Measurements from ENCODE around the gene EOMES. TPM values are rescaled to one million over a fixed set of nuclear protein-coding genes. Genes with fewer than 3 reads are reported as not detected.

EOMES gene
- total and polyA plus RNA-seq, 2 of the 4 experiments (the other 2 are of a cell fraction), result not detected

GRCh38 chr3:27669591-27669990 is 52.5 kb downstream of the EOMES start:
- H2AK9ac ChIP-seq (replicated peaks; ENCODE audit: low read depth, low read length, poor library complexity), result no peak overlapping the region
- H3K18ac ChIP-seq (ENCODE audit: low read depth, low read length), result no peak overlapping the region
- H3K56ac ChIP-seq (ENCODE audit: extremely low read depth, insufficient read depth, low read length), result no peak overlapping the region
- no peak overlapping the region for H3K9ac ChIP-seq (ENCODE audit: low read depth, low read length)
- intact Hi-C loops (cut with micrococcal nuclease), result no loop called here
- dilution Hi-C loops (cut with HindIII; ENCODE audit: low sequenced_read_pairs, unreplicated experiment), result no loop called here
- TF ChIP-seq CEBPB (IDR thresholded peaks at IDR 0.05; ENCODE audit: low read depth, low read length), result no peak
- TF ChIP-seq MXI1 (IDR thresholded peaks at IDR 0.05; ENCODE audit: borderline replicate concordance, low read depth, low read length), result no peak
- no peak for TF ChIP-seq FOS (IDR thresholded peaks at IDR 0.05; ENCODE audit: low read depth, low read length)
- TF ChIP-seq BHLHE40 (IDR thresholded peaks at IDR 0.05; ENCODE audit: low read depth, low read length), result no peak
- TF ChIP-seq RCOR1 (IDR thresholded peaks at IDR 0.05; ENCODE audit: insufficient replicate concordance, low read length), result no peak
- TF ChIP-seq RAD21 (IDR thresholded peaks at IDR 0.05; ENCODE audit: low read length), result no peak
- no peak overlapping the region for H3K23ac ChIP-seq (ENCODE audit: low read depth, low read length)
- H3K79me1 ChIP-seq (ENCODE audit: low read depth in 1 of 2, low read length in 2 of 2), result no peaks in the 10 kb centered on the region
- no peak overlapping the region for H2BK5ac ChIP-seq (ENCODE audit: low read depth, low read length, poor library complexity, severe bottlenecking)
- H4K5ac ChIP-seq (ENCODE audit: low read depth, low read length), result no peak overlapping the region
- no peak overlapping the region for H3K14ac ChIP-seq (replicated peaks; ENCODE audit: low read depth, low read length)
- in situ Hi-C loops (cut with MboI; ENCODE audit: low sequenced_read_pairs), result no loop called here
- CTCF ChIA-PET, result no interaction called here
- H3K27me3 ChIP-seq (ENCODE audit: control insufficient read depth, insufficient read depth, low read length), result no peaks in the 10 kb centered on the region
- no peak overlapping the region for H2BK120ac ChIP-seq (ENCODE audit: low read depth, low read length)
- no peak overlapping the region for H3K4me3 ChIP-seq (ENCODE audit: insufficient read depth, low read depth, low read length)
- H3K4ac ChIP-seq (ENCODE audit: low read depth, low read length), result no peak overlapping the region
- no TSS peak for BruUV-seq (replicated peaks)
- H2AFZ ChIP-seq (replicated peaks; ENCODE audit: low read length, poor library complexity), result no peak overlapping the region
- no peak overlapping the region for H2BK20ac ChIP-seq (ENCODE audit: low read depth, low read length)
- no CpG with 5 or more reads among the region's 2 CpGs for WGBS, 2 experiments (ENCODE audit: extremely low coverage in 2 of 2, insufficient read length in 1 of 2)
- H3K27ac ChIP-seq (ENCODE audit: insufficient read depth, low read length), result no peak overlapping the region
- H2BK15ac ChIP-seq (ENCODE audit: low read depth, low read length), result no peak overlapping the region
- ATAC-seq (ENCODE audit: low read depth) (no peak), DNase-seq (no peak)
- no peaks in the 10 kb centered on the region for H3K9me3 ChIP-seq (ENCODE audit: control insufficient read depth, insufficient read depth, low read length)
- POLR2A ChIA-PET (ENCODE audit: unreplicated experiment), result no interaction called here
- no peaks in the 10 kb centered on the region for H3K36me3 ChIP-seq (ENCODE audit: control insufficient read depth, insufficient read depth, low read length)
- no peak overlapping the region for H2AK5ac ChIP-seq (ENCODE audit: low read depth, low read length)
- no peak overlapping the region for H4K91ac ChIP-seq (ENCODE audit: insufficient read depth, low read depth, low read length)
- no peaks in the 10 kb centered on the region for H3K9me1 ChIP-seq (ENCODE audit: insufficient read depth, low read length)
- H4K8ac ChIP-seq (ENCODE audit: low read depth in 2 of 2, low read length in 2 of 2), result no peak overlapping the region
- no peak overlapping the region for H3K4me2 ChIP-seq (ENCODE audit: low read depth, low read length)
- peaks cover 2% of the 10 kb centered on the region for H3K4me1 ChIP-seq (ENCODE audit: control insufficient read depth, insufficient read depth, low read length)
- H4K20me1 ChIP-seq (ENCODE audit: insufficient read depth, low read length), result no peaks in the 10 kb centered on the region
